HG03196 (cell line): ENCODE results near the gene DHDDS.
"Not testable (repeated sequence)": the region's sequence is repeated elsewhere in the genome, so short reads cannot be mapped to it uniquely, and the experiment has no call there.

ENCODE experiments used
- ATAC-seq: cut with Tn5 transposase; IDR thresholded peaks from one replicate; pipeline ENCODE4 v1.9.1; 2021; ENCODE audit not compliant: unreplicated experiment

Gene DHDDS

DNA sequence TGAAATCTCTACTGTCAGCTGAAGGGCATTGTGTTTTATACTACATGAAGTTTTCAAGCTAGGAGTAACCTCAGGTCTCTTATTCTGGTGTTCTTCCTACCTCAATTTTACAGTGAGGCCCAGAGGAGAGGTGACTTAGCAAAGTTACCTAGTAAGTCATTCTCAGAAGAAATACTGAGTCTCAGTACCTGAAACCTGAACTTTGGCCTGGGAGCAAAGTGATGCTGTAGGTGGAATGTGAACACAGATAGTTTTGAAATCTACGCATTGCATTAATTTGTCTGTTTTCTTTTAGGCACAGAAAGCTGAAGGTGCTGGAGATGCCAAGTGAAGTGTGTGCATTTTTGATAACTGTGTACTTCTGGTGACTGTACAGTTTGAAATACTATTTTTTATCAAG, 42.7 kb downstream of the DHDDS start:
- ATAC-seq = no peak

DNA sequence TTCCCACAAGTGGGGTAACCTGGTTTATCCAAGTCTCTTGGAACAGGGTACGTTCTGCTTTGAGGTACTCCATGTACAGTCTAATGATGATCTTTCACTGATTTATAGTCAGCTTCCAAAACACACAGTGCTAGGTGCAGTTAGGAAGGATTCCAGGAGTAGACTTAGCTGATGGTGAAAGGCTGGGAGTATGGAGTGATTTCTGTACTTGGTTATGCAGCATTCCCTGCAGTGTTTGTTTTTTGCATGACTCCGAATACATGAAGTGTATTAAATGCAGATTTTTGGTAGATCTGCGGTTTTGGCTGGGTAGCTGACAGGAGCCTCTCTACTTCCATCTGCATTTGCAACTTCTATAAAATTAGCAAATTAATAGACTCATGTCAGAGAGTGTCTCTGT, 43.9 kb downstream of the DHDDS start:
- no peak for ATAC-seq

DNA sequence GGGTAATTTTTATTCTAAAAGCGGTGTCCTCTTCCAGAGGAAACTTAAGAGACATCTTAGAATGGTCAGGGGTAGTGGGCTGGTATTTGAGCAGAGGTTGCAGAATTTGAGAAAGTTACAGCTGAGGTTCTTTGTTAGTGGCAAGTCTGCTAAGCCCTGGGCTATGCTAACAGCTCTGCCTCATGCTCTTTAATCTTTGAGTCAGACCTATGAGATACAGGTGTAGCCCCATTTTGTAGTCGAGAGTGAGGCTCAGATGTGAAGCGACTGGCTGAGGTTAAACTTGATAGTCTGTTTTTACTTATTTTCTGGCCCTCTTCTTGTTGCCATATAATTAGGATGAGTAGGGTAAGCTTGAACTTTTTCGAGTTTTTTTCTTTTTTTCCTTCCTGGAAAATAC, 44.8 kb downstream of the DHDDS start:
- no peak for ATAC-seq

DNA sequence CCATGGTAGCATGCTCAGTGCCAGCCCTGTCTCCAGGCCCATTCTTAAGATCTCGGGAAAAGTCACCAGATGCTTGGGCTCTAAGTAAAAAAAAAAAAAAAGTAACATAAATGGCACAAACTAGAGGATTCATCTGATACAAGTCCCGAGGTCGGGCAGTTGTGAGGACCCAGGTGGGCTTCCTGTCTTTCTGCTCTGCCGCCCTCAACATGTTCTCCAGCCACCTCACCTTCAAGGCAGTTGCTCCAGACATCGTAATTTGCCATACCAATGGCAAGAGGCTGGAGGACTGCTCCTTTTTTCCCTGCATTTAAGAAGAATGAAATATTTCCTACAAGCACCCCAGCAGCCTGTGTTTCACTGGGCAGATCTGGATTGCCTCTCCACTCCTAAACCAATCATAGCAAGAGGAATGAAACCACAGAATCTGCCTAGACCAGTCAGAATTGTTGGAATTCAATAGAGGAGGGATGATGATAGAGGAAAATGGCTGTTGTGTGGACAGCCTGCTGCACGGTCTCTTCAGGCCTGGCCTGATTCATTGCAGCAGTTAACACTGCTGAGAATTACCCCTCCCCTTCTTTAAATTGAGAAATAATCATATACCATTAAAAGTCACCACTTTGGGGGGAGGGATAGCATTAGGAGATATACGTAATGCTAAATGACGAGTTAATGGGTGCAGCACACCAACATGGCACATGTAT, 45.5 kb downstream of the DHDDS start:
- no peak for ATAC-seq

DNA sequence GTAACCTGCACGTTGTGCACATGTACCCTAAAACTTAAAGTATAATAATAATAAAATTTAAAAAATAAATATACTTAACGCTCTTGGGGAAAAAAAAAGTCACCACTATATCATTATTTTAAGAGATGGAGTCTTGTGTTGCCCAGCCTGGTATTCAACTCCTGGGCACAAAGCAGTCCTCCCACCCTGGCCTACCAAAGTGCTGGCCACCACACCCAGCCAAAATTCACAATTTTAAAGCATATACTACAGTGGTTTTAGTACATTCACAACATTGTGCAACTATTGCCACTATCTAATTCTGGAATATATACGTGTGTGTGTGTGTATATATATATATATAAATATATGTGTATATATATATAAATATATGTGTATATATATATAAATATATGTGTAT, 46.0 kb downstream of the DHDDS start:
- ATAC-seq = no peak

DNA sequence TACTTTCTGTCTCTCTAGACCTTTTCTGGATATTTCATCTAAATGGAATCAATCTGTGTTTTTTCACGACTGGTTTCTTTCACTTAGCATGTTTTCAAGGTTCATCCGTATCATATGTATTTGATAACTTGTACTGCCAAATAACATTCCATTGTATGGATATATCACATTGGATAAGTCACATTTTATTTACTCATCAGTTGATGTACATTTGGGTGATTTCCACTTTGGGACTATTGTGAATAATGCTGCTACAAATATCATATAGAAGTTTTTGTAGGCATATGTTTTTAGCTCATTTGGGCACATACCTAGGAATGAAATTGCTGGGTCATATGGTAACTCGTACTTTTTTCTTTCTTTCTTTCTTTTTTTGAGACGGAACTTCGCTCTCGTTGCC, 46.9 kb downstream of the DHDDS start:
- no peak for ATAC-seq

DNA sequence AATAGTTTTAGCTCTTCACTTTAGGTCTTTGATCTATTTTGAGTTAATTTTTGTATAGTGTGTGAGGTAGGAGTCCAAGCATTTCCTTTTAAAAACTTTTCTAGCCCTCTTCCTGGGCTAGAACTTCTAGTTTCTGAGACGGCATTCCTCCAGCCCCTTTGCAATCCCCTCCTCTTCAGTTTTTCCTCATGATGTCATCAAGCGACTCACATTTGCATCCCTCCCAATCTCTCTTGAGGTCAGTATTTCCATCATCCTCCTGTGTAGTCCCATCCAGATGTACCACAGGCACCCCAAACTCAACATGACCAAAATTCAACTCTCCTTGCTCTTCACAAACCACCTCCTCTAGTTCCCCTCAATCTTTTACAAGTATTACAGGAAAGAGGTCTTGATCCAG, 50.8 kb downstream of the DHDDS start:
- ATAC-seq = no peak

DNA sequence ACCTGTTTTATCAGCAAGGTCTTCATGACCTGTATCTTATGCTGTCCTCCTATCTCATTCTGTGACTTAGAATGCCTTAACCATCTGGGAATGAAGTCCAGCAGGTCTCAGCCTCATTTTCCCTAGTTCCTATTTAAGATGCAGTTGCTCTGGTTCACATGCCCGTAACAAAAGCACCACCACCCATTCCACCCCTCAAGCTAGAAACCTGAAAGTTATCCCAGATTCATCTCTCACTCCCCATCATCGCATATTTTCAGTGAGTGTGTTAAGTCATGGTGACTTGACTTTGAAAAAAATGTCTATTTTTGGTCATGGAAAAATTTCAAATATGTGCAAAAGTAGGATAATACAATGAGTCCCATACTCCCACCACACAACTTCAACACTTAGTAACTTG, 51.9 kb downstream of the DHDDS start:
- ATAC-seq = no peak

DNA sequence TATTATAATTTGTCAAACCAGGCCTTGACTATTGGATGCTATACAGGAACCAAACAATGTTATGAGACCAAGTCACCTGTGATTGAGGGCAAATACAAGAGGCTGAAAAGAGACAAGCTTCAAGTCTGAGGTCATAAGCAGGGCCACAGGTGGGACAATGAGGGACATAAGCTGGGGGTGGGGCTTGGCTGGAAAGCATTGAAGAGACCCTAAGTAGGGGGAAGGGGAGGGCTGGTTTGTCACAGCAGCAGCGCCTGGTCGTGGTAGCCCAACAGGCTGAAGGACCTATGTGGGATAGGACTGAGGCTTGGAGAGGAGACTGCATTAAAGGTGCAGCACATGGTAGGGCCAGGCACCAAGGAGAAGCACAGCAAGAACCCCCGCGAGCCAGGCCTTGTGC, 58.0 kb downstream of the DHDDS start:
- ATAC-seq = no peak

DNA sequence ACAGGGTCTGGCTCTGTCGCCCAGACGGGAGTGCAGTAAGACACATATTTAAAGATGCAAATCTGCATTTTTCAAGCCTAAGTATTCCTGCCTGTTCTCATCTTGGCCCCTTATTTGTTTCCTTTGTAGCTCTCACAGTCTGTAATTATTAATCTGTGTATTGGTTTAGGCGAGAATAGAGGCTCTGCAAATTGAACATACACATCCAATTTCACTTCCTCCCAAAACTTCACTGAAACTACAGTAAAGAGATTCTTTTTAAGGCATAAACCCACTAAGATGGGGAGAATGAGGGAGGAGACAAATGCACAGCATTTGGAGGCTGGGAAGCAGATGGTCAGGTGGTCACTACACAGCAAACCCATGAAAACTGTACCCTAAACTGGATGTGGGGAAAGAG, 61.1 kb downstream of the DHDDS start:
- ATAC-seq = no peak

DNA sequence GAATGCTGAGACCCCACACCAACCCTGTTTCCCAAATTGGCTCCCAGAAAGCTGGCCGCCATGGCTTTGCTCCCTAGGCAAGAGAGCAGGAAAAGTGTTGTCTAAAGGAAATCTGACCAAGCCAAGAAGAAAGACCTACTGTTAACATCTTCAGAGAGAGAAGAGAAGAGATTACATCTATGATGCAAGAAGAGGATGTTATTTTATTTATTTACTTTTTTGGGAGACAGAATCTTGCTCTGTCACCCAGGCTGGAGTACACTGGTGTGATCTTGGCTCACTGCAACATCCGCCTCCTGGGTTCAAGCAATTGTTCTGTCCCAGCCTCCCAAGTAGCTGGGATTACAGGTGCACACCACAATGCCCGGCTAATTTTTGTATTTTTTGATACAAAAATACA, 61.8 kb downstream of the DHDDS start:
- no peak for ATAC-seq

DNA sequence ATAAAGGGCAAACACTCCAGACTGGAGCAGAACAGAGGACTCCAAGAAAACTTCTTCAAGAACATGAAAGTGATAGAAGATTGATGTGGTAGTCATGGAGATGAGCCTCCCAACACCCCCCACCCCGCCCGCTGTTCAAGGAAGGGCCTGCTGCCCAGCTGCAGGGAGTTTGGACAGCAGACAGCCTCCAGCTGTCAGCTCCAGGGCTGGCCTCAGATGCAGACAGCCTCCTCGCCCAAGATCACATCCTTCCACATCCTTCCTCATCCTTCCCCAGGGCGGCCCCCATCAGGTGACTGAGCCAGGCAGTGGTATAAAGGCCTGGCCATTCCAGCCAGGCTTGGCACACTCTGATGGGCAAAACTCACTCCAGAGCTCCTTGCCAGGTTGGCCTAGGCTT, 64.7 kb downstream of the DHDDS start:
- ATAC-seq = no peak

DNA sequence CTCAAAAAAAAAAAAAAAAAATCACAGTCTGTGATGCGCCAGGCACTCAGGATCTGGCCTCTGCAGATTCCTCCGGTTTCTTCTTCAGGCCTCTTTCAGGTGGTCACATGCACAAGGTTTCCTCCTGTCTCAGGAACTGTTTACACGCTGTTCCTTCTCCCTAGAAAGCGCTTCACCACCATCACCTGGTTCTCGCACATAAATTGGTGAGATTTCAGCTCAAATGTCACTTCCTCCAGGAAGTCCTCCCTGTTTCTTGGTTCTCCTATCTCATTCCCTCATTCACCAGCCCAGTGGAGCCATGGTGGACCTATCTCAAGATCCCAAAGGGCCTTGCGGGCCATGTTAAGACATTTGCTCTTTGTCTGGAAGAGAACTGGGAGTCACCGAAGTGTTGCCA, 66.8 kb downstream of the DHDDS start:
- ATAC-seq = no peak

DNA sequence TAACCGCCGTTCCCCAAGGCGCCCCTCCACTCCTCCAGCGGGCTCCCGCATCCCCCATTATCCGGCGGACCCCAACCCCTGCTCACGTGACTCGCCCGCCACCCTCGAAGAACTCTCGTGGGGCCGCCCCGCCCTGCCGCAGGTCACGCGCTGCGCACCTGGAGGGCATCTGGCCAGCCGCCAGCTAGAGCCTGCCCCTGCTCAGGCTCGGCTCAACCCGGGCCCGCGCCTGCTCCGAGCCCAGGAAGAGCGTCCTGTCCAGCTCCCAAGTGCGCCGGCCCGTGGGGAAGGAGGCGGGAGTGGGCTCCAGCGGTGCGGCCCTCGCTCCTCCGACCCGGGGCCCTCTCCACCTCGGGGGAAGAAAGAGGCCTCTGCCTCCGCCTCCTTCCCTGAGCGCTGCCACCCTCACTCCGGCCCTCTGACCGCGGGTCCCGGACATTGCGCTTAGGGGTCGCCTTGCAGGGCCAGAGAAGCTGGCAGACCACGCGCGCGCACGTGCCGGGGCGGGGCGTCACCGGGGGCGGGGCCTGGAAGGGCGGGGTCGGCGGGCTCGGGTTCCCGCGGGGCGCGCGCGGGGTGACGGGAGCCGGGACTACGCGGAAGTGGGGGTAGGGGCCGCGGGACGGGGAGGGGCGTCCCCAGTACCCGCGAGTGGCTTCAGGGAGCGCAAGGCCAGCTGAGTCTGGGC, 68.5 kb downstream of the DHDDS start:
- peak; percentile 51 for ATAC-seq

DNA sequence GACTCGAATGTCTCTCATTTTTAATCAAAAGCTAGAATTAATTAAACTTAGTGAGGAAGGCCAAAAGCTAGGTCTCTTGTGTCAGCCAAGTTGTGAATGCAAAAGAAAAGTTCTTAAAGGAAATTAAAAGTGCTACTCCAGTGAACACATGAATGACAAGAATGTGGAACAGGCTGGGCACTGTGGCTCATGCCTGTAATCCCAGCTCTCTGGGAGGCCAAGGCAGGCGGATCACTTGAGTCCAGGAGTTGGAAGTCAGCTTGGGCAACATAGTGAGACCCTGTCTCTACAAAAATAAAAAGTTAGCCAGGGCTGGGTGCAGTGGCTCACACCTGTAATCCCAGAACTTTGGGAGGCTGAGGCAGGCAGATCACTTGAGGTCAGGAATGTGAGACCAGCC, 78.6 kb downstream of the DHDDS start:
- ATAC-seq = not testable (repeated sequence)

DNA sequence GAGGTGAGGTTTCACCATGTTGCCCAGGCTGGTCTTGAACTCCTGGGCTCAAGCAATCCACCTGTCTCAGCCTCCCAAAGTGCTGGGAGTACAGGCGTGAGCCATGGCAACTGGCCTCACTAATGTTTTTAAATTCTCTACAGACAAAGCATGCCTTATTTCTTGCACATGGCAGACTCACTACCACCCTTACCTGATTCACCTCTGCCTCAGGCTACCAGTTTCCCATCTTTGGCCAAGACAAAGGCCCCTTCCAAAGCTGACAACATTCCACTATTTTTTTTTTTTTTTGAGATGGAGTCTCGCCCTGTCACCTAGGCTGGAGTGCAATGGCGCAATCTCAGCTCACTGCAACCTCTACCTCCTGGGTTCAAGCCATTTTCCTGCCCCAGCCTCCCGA, 83.7 kb downstream of the DHDDS start:
- ATAC-seq = not testable (repeated sequence)

DNA sequence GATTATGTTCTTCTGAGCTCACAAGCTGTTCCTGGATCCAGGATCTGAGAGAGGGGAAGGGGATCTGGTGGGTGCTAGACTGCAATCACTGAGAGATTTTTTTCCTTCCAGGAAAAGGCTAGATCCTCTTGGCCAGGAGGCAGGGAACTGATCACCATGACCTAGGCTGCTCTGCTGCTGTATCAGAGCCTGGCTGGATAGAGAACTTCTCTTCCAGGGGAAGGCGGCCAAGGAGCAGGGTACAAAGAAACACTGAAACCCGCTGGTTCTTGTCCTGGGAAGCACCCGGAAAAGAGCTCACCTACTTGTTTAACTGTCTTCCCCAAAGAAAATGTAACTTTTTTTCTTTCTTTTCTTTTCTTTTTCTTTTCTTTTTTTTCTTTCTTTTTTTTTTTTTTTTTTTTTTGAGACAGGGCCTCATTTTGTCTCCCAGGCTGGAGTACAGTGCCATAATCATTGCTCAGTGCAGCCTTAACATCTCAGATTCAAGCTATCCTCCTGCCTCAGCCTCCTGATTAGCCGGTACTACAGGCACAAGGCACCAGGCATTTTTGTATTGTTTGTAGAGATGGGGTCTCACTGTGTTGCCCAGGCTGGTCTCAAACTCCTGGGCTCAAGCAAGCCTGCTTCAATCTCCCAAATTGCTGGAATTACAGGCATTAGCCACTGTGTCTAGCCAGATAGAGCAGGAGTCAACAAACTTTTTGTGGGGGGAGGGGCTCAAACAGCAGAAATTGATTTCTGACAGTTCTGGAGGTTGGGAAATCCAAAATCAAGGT, 85.1 kb downstream of the DHDDS start:
- no peak for ATAC-seq

DNA sequence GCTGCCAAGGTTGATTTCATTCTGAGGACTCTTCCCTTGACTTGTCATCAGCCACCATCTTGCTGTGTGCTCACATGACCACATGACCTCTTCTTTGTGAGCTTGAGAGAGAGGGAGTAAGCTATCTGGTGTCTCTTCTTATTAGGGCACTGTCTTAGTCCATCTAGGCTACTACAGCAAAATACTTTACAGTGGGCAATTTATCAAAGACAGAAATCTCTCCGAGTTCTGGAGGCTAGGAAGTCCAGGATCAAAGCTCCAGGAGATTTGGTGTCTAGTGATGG, 85.6 kb downstream of the DHDDS start:
- ATAC-seq = no peak

DNA sequence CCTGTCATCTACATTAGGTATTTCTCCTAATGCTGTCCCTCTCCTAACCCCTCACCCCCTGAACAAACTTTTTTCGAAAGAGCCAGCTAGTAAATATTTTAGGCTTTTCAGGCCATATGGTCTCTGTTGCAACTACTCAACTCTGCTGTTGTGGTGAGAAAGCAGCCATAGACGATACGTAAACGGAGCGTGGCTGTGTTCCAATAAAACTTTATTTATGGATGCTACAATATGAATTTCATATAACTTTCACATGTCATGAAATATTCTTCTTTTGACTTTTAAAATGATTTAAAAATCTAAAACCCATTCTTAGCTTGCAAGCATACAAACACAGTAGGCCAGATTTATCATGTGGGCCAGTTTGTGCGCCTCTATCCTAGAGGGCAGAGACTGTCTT, 86.2 kb downstream of the DHDDS start:
- ATAC-seq = no peak

DNA sequence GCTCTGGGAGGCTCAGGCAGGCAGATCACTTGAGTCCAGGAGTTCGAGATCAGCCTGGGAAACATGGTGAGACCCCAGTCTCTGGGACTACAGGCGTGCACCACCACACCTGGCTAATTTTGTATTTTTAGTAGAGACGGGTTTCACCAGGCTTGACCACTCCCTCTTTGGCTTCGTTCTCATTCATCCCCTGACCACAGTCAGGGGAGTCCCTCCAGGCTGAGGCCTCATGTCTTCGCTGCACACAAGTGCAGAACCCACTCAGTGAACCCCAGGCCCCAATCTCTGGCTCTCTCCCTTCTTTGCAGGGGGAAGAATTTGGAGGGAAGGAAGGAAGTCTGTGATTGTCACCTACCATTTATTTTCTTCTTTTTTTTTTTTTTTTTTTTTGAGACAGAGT, 88.2 kb downstream of the DHDDS start:
- ATAC-seq = no peak
